ENCODE results near the gene DDC. TPM values are rescaled to one million over a fixed set of nuclear protein-coding genes. Genes with fewer than 3 reads are reported as not detected.
"Not testable (repeated sequence)": the region's sequence is repeated elsewhere in the genome, so short reads cannot be mapped to it uniquely, and the experiment has no call there.

Gene DDC
- total RNA-seq, 1 donor from 2014 or later = not detected

- no peak for DNase-seq
Measured at GRCh38 chr7:50479743-50480517, 85.3 kb downstream of the DDC start.

GRCh38 chr7:50477640-50478039, 87.6 kb downstream of the DDC start:
- no peak for DNase-seq

GRCh38 chr7:50476953-50477625, 88.1 kb downstream of the DDC start:
- no peak for DNase-seq

- no peak for DNase-seq
Measured at GRCh38 chr7:50475340-50475739, 89.9 kb downstream of the DDC start.

GRCh38 chr7:50474382-50475160, 90.6 kb downstream of the DDC start:
- no peak for DNase-seq

- no peak for DNase-seq
Measured at GRCh38 chr7:50473531-50473930, 91.7 kb downstream of the DDC start.

GRCh38 chr7:50472427-50472826, 92.8 kb downstream of the DDC start:
- DNase-seq = no peak

GRCh38 chr7:50471970-50472369, 93.2 kb downstream of the DDC start:
- DNase-seq = no peak

- DNase-seq = no peak
Measured at GRCh38 chr7:50470250-50471163, 94.7 kb downstream of the DDC start.

- no peak for DNase-seq
Measured at GRCh38 chr7:50469181-50469580, 96.0 kb downstream of the DDC start.

GRCh38 chr7:50467817-50468610, 97.2 kb downstream of the DDC start:
- peak; percentile 30 for DNase-seq

GRCh38 chr7:50466815-50467585, 98.2 kb downstream of the DDC start:
- no peak for DNase-seq

GRCh38 chr7:50463035-50463434, 102.2 kb downstream of the DDC start:
- no peak for DNase-seq

GRCh38 chr7:50462361-50462760, 102.8 kb downstream of the DDC start:
- DNase-seq = no peak

GRCh38 chr7:50461695-50462094, 103.5 kb downstream of the DDC start:
- DNase-seq = no peak

- DNase-seq = not testable (repeated sequence)
Measured at GRCh38 chr7:50459183-50459582, 106.0 kb downstream of the DDC start.

- DNase-seq = not testable (repeated sequence)
Measured at GRCh38 chr7:50458651-50459050, 106.6 kb downstream of the DDC start.

- DNase-seq = no peak
Measured at GRCh38 chr7:50456371-50457123, 108.7 kb downstream of the DDC start.

GRCh38 chr7:50455658-50456057, 109.5 kb downstream of the DDC start:
- DNase-seq = no peak

- DNase-seq = no peak
Measured at GRCh38 chr7:50454968-50455367, 110.2 kb downstream of the DDC start.
